ENCODE measurements around the gene PDGFA. TPM values are rescaled to one million over a fixed set of nuclear protein-coding genes. Genes with fewer than 3 reads are reported as not detected.

The PDGFA gene
- polyA plus RNA-seq, 1 experiment: 17.4 TPM

DNA sequence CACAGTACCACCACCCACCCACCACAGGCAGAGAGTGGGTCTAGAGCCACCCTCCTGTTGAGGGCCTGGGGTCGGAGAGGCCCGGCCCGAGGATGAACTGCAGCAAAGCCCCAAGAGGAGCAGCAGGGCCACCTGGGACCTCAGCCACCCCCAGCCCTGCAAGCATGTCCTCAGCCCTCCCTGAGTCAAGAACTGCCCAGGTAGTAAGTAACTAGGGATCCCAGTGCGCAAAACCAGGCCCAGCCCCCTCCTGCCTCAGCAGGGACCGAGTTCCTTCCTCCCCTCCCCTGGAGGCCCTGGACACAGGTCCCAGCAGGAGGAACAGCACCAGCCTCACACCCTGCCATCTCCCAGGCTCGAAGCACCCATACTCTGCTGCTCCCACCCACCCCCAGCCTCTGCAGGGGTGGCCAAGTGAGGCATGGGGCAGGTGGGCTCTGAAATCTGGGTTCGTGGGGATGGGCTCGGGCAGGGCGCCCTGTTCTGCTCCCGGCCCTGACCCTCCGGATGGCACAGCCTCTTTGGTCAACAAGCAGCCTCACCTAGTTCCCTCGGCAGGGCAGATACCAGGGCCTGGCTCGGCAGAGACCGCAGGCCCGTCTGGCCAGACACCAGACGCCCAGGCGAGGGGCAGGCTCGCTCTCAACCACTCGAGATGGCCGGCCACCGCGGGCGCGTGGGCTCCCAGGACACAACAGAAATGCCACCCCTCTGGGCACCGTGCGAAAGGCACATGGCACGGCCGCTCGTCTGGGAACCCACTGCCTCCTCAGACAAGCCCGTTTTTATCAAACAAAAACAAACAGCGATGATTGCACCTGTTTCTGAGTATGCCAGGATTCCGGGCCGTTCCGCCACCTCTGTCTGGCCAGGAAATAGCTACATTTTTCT, 15.2 kb downstream of the PDGFA start:
- TF ChIP-seq, protein P1, sequence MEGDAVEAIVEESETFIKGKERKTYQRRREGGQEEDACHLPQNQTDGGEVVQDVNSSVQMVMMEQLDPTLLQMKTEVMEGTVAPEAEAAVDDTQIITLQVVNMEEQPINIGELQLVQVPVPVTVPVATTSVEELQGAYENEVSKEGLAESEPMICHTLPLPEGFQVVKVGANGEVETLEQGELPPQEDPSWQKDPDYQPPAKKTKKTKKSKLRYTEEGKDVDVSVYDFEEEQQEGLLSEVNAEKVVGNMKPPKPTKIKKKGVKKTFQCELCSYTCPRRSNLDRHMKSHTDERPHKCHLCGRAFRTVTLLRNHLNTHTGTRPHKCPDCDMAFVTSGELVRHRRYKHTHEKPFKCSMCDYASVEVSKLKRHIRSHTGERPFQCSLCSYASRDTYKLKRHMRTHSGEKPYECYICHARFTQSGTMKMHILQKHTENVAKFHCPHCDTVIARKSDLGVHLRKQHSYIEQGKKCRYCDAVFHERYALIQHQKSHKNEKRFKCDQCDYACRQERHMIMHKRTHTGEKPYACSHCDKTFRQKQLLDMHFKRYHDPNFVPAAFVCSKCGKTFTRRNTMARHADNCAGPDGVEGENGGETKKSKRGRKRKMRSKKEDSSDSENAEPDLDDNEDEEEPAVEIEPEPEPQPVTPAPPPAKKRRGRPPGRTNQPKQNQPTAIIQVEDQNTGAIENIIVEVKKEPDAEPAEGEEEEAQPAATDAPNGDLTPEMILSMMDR (IDR thresholded peaks at IDR 0.05; ENCODE audit: insufficient read depth, low read depth, low read length): no peak
- CTCF ChIA-PET: no interaction called here
- POLR2A ChIA-PET: no interaction called here
- DNase-seq (ENCODE audit: low read depth): no peak
- H3K36me3 ChIP-seq (ENCODE audit: control insufficient read depth, insufficient read depth, low read length): peaks cover 34% of the 10 kb centered on the region
- no peak overlapping the region for H3K4me3 ChIP-seq (ENCODE audit: low read depth, low read length)
- H3K27me3 ChIP-seq (ENCODE audit: control insufficient read depth, insufficient read depth, low read length): no peaks in the 10 kb centered on the region

DNA sequence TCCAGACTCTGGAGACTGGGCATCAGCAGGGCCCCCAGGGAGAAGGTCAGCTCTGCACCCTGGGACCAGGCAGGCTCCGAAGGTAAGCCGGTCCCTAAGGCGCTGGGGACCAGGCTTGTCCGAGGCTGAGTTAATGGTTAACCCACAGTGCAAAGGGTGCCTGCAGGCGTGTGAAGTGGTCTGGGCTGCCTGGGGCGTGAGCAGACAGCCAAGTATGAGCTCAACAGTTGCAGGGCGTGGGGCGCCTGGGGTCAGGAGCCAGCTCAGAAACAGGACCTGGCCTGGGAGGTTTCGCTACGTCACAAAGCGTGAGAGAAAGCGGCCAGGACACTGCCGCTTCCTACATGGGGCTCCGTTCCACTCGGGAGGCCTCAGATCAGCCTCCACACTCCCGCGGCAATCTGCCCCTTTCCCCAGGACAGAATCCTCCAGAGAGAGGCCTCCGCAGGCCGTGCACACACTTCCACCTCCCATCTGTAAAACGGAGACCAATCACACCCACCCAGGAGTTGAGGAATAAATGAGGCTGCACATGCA, 16.0 kb downstream of the PDGFA start:
- CTCF ChIA-PET: interaction anchor here (1.3 kb wide), 1 partner anchor 170 kb away, joined by 3 read pairs; no protein-coding TSS in a partner anchor
- POLR2A ChIA-PET: no interaction called here
- peaks cover 33% of the 10 kb centered on the region for H3K36me3 ChIP-seq (ENCODE audit: control insufficient read depth, insufficient read depth, low read length)
- H3K4me3 ChIP-seq (ENCODE audit: low read depth, low read length): no peak overlapping the region
- no peaks in the 10 kb centered on the region for H3K27me3 ChIP-seq (ENCODE audit: control insufficient read depth, insufficient read depth, low read length)
- no peak for DNase-seq (ENCODE audit: low read depth)
- TF ChIP-seq, protein P1 (IDR thresholded peaks at IDR 0.05; ENCODE audit: insufficient read depth, low read depth, low read length): no peak

DNA sequence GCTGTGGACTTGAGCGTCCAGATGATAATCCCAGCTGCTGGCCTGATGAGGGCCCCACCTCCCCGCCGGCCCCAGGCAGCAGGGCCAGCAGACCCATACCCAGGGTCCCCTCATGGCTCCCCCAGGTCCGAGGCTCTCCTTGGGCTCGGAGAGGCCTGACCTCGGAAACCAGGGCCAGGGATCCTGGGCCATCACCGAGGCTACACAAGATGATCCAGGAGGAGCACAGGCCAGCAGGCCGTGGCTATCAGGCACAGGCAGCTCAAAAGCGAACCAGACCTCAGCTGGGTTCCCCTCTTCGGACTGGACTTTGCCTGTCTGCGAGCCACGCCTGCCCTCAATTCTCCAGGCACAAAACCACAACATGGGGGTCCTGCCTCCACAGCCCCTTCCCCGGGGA, 17.4 kb downstream of the PDGFA start:
- POLR2A ChIA-PET: no interaction called here
- Histone ChIP-seq H3K27me3 (ENCODE audit: control insufficient read depth, insufficient read depth, low read length) (no peaks in the 10 kb centered on the region), H3K4me3 (ENCODE audit: low read depth, low read length) (no peak overlapping the region), H3K36me3 (ENCODE audit: control insufficient read depth, insufficient read depth, low read length) (peaks cover 30% of the 10 kb centered on the region)
- CTCF ChIA-PET: interaction anchor here (1.3 kb wide), 1 partner anchor 169 kb away, joined by 3 read pairs; no protein-coding TSS in a partner anchor
- no peak for DNase-seq (ENCODE audit: low read depth)
- TF ChIP-seq, protein P1 (IDR thresholded peaks at IDR 0.05; ENCODE audit: insufficient read depth, low read depth, low read length): no peak

DNA sequence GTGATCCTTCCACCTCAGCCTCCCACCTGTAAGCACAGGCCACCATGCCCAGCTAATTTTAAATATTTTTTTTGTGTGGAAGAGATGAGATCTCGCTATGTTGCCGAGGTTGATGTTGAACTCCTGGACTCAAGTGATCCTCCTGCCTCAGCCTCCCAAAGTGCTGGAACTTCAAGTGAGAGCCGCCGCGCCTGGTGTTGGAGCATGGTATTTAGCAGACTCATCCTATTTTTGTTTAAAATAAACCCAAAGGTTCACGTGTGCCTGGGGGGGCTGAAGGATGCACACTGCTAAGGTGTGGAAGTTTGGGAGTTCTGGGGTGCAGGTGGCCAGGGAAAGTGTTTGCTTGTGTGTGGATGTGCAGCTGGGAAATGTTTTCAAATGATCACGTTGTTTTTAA, 18.1 kb downstream of the PDGFA start:
- H3K4me3 ChIP-seq (ENCODE audit: low read depth, low read length): no peak overlapping the region
- ChIA-PET CTCF (no interaction called here), POLR2A (no interaction called here)
- no peak for DNase-seq (ENCODE audit: low read depth)
- H3K27me3 ChIP-seq (ENCODE audit: control insufficient read depth, insufficient read depth, low read length): no peaks in the 10 kb centered on the region
- TF ChIP-seq, protein P1 (IDR thresholded peaks at IDR 0.05; ENCODE audit: insufficient read depth, low read depth, low read length): no peak
- H3K36me3 ChIP-seq (ENCODE audit: control insufficient read depth, insufficient read depth, low read length): peaks cover 26% of the 10 kb centered on the region

DNA sequence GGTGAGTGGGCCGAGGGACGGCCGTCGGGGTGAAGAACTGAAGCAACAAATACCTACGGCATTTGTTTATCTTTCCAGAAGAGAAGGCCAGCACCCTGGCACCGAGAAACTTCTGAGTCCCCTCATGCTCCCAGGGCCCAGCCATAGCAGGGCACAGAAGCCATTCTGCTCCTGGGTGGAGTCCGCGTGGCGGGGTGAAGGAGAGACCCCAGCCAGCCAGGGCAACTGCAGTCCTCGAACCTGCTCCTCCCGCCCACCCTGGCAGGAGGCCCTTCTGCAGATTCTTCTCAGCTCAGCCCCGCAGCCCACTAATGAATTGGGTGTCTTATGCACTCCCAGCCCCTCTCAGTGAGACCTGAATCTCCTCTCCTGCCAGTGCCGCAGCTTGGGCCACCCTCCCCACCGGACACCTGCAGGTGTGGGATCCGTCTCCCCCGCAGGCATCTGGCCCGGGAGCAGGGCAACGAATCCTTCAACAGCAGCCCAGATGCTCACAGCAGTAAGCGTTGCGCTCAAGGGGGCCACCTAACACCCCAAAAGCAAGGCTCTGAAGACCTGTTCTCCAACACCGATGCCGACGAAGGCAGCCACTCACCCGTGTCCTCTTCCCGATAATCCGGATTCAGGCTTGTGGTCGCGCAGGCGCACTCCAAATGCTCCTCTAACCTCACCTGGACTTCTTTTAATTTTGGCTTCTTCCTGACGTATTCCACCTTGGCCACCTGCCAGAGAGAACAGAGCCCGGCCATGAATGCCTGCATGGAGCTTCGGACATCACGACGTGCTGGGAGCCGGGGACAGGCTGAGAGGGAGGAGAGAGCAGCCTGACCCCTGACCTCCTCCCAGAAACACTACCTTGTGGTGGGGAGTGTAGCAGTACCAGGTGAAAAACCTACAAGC, 18.9 kb downstream of the PDGFA start:
- H3K36me3 ChIP-seq (ENCODE audit: control insufficient read depth, insufficient read depth, low read length): peaks cover 22% of the 10 kb centered on the region
- no peak for DNase-seq (ENCODE audit: low read depth)
- POLR2A ChIA-PET: no interaction called here
- H3K27me3 ChIP-seq (ENCODE audit: control insufficient read depth, insufficient read depth, low read length): no peaks in the 10 kb centered on the region
- no peak overlapping the region for H3K4me3 ChIP-seq (ENCODE audit: low read depth, low read length)
- TF ChIP-seq, protein P1 (IDR thresholded peaks at IDR 0.05; ENCODE audit: insufficient read depth, low read depth, low read length): no peak
- CTCF ChIA-PET: no interaction called here

Measured in BJ (cell line).